Skin epidermis (tissue), 12 donors: ENCODE measurements around the gene SMIM1.
"Not testable (repeated sequence)": the region's sequence is repeated elsewhere in the genome, so short reads cannot be mapped to it uniquely, and the experiment has no call there.

ENCODE experiments used
- H3K27ac ChIP-seq, 21 experiments: fragments of 200-600 bp; sonication (generic) in 11 of 21; one replicate each; pipeline ENCODE4 v1.5.0; 2020; ENCODE audit warnings: mild to moderate bottlenecking in 3 of 21, inconsistent platforms in 2 of 21, moderate library complexity in 2 of 21
- H3K4me3 ChIP-seq, 7 experiments: fragments of 200-600 bp; sonication (generic) in 2 of 7; one replicate each; pipeline ENCODE4 v1.5.0; 2020; ENCODE audit warnings: inconsistent platforms in 2 of 7, mild to moderate bottlenecking in 2 of 7, moderate library complexity in 1 of 7

SMIM1 gene

GRCh38 chr1:3787745-3788605, 15.4 kb downstream of the SMIM1 start:
- peak overlapping the region in 2 of 21 experiments; percentile 29 to 37 for H3K27ac ChIP-seq
- no peak overlapping the region for H3K4me3 ChIP-seq

GRCh38 chr1:3788756-3789420, 16.3 kb downstream of the SMIM1 start:
- Histone ChIP-seq H3K4me3 (no peak overlapping the region), H3K27ac (no peak overlapping the region)

GRCh38 chr1:3789421-3790300, 17.1 kb downstream of the SMIM1 start:
- H3K27ac ChIP-seq: peak overlapping the region in 1 of 21 experiments; percentile 8

GRCh38 chr1:3790500-3790923, 18.0 kb downstream of the SMIM1 start:
- Histone ChIP-seq H3K27ac (no peak overlapping the region), H3K4me3 (no peak overlapping the region)

More at GRCh38 chr1:3789421-3790300, 17.1 kb downstream of the SMIM1 start:
- H3K4me3 ChIP-seq: no peak overlapping the region

GRCh38 chr1:3790952-3791351, 18.4 kb downstream of the SMIM1 start:
- Histone ChIP-seq H3K4me3 (no peak overlapping the region), H3K27ac (no peak overlapping the region)

GRCh38 chr1:3795453-3796214, 23.1 kb downstream of the SMIM1 start:
- Histone ChIP-seq H3K27ac (peak overlapping the region in 20 of 21 experiments; percentile 60 to 85 (median 78)), H3K4me3 (peak overlapping the region; percentile 46 to 99 (median 86))

- Histone ChIP-seq H3K27ac (peak within 1 kb of the TSS in 20 of 21 experiments; percentile 60 to 85 (median 78)), H3K4me3 (peak within 1 kb of the TSS; percentile 46 to 99 (median 86))
These were observed 23.9 kb downstream of the SMIM1 start, which contains the start of gene LRRC47 for GRCh38 chr1:3796215-3797061. TSS of gene LRRC47 (minus strand) at chr1:3796498. CDS start at chr1:3796476, 22 bp downstream.

GRCh38 chr1:3799976-3800685, 27.6 kb downstream of the SMIM1 start:
- Histone ChIP-seq H3K27ac (no peak overlapping the region), H3K4me3 (no peak overlapping the region)

GRCh38 chr1:3800795-3801194, 28.2 kb downstream of the SMIM1 start:
- not testable (repeated sequence) for H3K4me3 ChIP-seq, H3K27ac ChIP-seq

- no peak overlapping the region for H3K4me3 ChIP-seq
- no peak overlapping the region for H3K27ac ChIP-seq
These were observed 31.5 kb downstream of the SMIM1 start for GRCh38 chr1:3803905-3804626.

- not testable (repeated sequence) for H3K4me3 ChIP-seq, H3K27ac ChIP-seq
These were observed 32.0 kb downstream of the SMIM1 start for GRCh38 chr1:3804627-3804944.

GRCh38 chr1:3805038-3805437, 32.5 kb downstream of the SMIM1 start:
- no peak overlapping the region for H3K4me3 ChIP-seq
- H3K27ac ChIP-seq: no peak overlapping the region

- no peak overlapping the region for H3K27ac ChIP-seq
- no peak overlapping the region for H3K4me3 ChIP-seq
These were observed 35.2 kb downstream of the SMIM1 start for GRCh38 chr1:3807769-3808168.

- no peak overlapping the region for H3K27ac ChIP-seq
- no peak overlapping the region for H3K4me3 ChIP-seq
These were observed 37.1 kb downstream of the SMIM1 start for GRCh38 chr1:3809680-3810079.

- H3K27ac ChIP-seq, H3K4me3 ChIP-seq: not testable (repeated sequence)
These were observed 37.7 kb downstream of the SMIM1 start for GRCh38 chr1:3810149-3810761.

- no peak overlapping the region for H3K27ac ChIP-seq
- no peak overlapping the region for H3K4me3 ChIP-seq
These were observed 39.0 kb downstream of the SMIM1 start for GRCh38 chr1:3811595-3811911.

GRCh38 chr1:3814065-3814464, 41.5 kb downstream of the SMIM1 start:
- H3K27ac ChIP-seq: no peak overlapping the region

More at GRCh38 chr1:3814065-3814464, 41.5 kb downstream of the SMIM1 start:
- no peak overlapping the region for H3K4me3 ChIP-seq
